CD4-positive, alpha-beta T cell treated with Interleukin-12 subunit alpha and Interleukin-12 subunit beta, for 1 hour (primary cell): Measurements from ENCODE around the gene LRRC41.
"Not testable (repeated sequence)": the region's sequence is repeated elsewhere in the genome, so short reads cannot be mapped to it uniquely, and the experiment has no call there.

Experiments used
- DNase-seq: peaks from one replicate; pipeline ENCODE4 v3.0.0-alpha.2; 2020

Gene LRRC41

GRCh38 chr1:46243831-46244230 lies 59.6 kb downstream of the LRRC41 start:
- not testable (repeated sequence) for DNase-seq

- DNase-seq = no peak
Observed at GRCh38 chr1:46242918-46243317, 60.5 kb downstream of the LRRC41 start.

DNA sequence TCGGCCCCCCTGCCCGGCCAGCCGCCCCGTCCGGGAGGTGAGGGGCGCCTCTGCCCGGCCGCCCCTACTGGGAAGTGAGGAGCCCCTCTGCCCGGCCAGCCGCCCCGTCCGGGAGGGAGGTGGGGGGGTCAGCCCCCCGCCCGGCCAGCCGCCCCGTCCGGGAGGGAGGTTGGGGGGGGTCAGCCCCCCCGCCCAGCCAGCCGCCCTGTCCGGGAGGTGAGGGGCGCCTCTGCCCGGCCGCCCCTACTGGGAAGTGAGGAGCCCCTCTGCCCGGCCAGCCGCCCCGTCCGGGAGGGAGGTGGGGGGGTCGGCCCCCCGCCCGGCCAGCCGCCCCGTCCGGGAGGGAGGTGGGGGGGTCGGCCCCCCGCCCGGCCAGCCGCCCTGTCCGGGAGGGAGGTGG lies 61.7 kb downstream of the LRRC41 start:
- not testable (repeated sequence) for DNase-seq

DNA sequence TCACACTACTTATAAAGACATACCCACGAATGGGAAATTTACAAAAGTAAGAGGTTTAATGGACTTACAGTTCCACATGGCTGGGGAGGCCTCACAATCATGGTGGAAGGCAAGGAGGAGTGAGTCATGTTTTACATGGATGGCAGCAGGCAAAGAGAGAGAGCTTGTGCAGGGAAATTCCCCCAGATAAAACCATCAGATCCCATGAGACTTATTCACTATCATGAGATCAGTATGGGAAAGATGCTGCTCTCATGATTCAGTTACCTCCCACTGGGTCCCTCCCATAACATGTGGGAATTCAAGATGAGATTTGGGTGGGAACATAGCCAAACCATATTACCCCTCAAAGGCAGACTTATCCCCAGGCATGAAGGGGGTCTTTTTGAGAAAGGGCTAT lies 64.6 kb downstream of the LRRC41 start:
- not testable (repeated sequence) for DNase-seq

GRCh38 chr1:46236882-46237281 lies 66.5 kb downstream of the LRRC41 start:
- DNase-seq = no peak

- not testable (repeated sequence) for DNase-seq
Observed at GRCh38 chr1:46231231-46231630, 72.2 kb downstream of the LRRC41 start.
